HEK293 (cell line): ENCODE measurements around the gene DBF4B.

ENCODE experiments used
- BCL11A ChIP-seq: fragments of 450-650 bp; formaldehyde crosslinking; IDR thresholded peaks from 2 replicates; pipeline ENCODE4 v1.5.1; 2016; ENCODE audit warnings: low read depth, missing biosample characterization, missing genetic modification characterization
- MZF1 ChIP-seq: fragments of 450-650 bp; formaldehyde crosslinking; IDR thresholded peaks from 2 replicates; pipeline ENCODE4 v1.5.1; 2017; ENCODE audit warnings: missing biosample characterization, missing genetic modification characterization, borderline replicate concordance
- ZBTB17 ChIP-seq: fragments of 450-650 bp; formaldehyde crosslinking; IDR thresholded peaks from 2 replicates; pipeline ENCODE4 v1.5.1; 2016; ENCODE audit warnings: missing biosample characterization, missing genetic modification characterization
- ZNF114 ChIP-seq: fragments of 450-650 bp; formaldehyde crosslinking; IDR thresholded peaks from 2 replicates; pipeline ENCODE4 v1.5.0; 2017; ENCODE audit warnings: missing biosample characterization, missing genetic modification characterization
- ZNF169 ChIP-seq: fragments of 450-650 bp; formaldehyde crosslinking; IDR thresholded peaks from 2 replicates; pipeline ENCODE4 v1.5.1; 2016; ENCODE audit warnings: missing biosample characterization, missing genetic modification characterization
- ZNF248 ChIP-seq: fragments of 450-650 bp; formaldehyde crosslinking; IDR thresholded peaks from 2 replicates; pipeline ENCODE4 v1.5.1; 2017; ENCODE audit warnings: missing biosample characterization, missing genetic modification characterization
- ZNF350 ChIP-seq: fragments of 450-650 bp; formaldehyde crosslinking; IDR thresholded peaks from 2 replicates; pipeline ENCODE4 v1.5.0; 2017; ENCODE audit warnings: missing biosample characterization, mild to moderate bottlenecking, missing genetic modification characterization
- ZNF549 ChIP-seq: fragments of 450-650 bp; IDR thresholded peaks from 2 replicates; pipeline ENCODE4 v1.5.1; 2018; ENCODE audit warnings: missing biosample characterization, missing genetic modification characterization, mild to moderate bottlenecking, inconsistent platforms, moderate library complexity
- ZNF561 ChIP-seq: fragments of 450-650 bp; IDR thresholded peaks from 2 replicates; pipeline ENCODE4 v1.5.1; 2018; ENCODE audit warnings: missing biosample characterization, missing genetic modification characterization, borderline replicate concordance
- ZNF596 ChIP-seq: fragments of 450-650 bp; IDR thresholded peaks from 2 replicates; pipeline ENCODE4 v1.5.0; 2018; ENCODE audit warnings: missing biosample characterization, mild to moderate bottlenecking, missing genetic modification characterization, moderate library complexity
- TF ChIP-seq, protein P1 (sequence below): fragments of 450-650 bp; formaldehyde crosslinking; IDR thresholded peaks from 2 replicates; pipeline ENCODE4 v1.5.1; 2016; ENCODE audit warnings: missing biosample characterization, missing genetic modification characterization
- TF ChIP-seq, protein P2 (sequence below): fragments of 450-650 bp; formaldehyde crosslinking; IDR thresholded peaks from 2 replicates; pipeline ENCODE4 v1.5.1; 2016; ENCODE audit warnings: missing biosample characterization, missing genetic modification characterization
- TF ChIP-seq, protein P3 (sequence below): sonication (generic); formaldehyde crosslinking; IDR thresholded peaks from 2 replicates; pipeline ENCODE4 v1.8.1; 2022; ENCODE audit warnings: mild to moderate bottlenecking, moderate library complexity, missing genetic modification reagents
- TF ChIP-seq, protein P4 (sequence below): fragments of 450-650 bp; IDR thresholded peaks from 2 replicates; pipeline ENCODE4 v1.5.1; 2018; ENCODE audit warnings: missing biosample characterization, missing genetic modification characterization

DNA sequence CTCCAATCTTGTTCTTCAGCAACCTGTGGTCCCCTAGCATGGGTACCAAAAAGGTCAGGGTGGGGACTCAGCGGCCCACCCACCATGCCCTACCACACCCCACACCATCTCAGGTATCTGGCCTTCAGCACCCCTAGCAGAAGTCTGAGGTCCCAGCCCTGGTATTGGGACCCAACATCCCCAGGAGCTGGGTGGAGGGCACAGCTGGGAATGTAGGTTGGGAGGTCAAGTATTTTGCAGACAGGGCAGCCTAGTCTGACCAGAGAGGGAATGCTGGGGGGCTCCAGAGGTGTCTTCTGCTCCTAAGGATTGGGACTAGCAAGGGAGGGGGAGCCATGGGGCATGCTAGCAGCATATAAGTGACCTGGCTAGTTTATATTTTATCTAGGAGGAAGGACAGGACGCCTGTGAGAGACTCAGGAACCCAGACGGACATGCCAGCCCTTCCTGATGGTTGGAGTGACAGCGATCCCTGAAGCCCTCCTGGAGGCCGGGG is 49.5 kb downstream of the DBF4B start:
- TF ChIP-seq ZNF114 (no peak), ZBTB17 (tag by site-specific recombination) (no peak), MZF1 (no peak), BCL11A (no peak), ZNF596 (tag by site-specific recombination) (no peak), ZNF549 (no peak), ZNF561 (tag by site-specific recombination) (no peak), ZNF248 (tag by site-specific recombination) (no peak), ZNF350 (no peak), ZNF169 (tag by site-specific recombination) (no peak)
- TF ChIP-seq, protein P1, sequence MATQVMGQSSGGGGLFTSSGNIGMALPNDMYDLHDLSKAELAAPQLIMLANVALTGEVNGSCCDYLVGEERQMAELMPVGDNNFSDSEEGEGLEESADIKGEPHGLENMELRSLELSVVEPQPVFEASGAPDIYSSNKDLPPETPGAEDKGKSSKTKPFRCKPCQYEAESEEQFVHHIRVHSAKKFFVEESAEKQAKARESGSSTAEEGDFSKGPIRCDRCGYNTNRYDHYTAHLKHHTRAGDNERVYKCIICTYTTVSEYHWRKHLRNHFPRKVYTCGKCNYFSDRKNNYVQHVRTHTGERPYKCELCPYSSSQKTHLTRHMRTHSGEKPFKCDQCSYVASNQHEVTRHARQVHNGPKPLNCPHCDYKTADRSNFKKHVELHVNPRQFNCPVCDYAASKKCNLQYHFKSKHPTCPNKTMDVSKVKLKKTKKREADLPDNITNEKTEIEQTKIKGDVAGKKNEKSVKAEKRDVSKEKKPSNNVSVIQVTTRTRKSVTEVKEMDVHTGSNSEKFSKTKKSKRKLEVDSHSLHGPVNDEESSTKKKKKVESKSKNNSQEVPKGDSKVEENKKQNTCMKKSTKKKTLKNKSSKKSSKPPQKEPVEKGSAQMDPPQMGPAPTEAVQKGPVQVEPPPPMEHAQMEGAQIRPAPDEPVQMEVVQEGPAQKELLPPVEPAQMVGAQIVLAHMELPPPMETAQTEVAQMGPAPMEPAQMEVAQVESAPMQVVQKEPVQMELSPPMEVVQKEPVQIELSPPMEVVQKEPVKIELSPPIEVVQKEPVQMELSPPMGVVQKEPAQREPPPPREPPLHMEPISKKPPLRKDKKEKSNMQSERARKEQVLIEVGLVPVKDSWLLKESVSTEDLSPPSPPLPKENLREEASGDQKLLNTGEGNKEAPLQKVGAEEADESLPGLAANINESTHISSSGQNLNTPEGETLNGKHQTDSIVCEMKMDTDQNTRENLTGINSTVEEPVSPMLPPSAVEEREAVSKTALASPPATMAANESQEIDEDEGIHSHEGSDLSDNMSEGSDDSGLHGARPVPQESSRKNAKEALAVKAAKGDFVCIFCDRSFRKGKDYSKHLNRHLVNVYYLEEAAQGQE (tag by site-specific recombination): no peak
- TF ChIP-seq, protein P2, sequence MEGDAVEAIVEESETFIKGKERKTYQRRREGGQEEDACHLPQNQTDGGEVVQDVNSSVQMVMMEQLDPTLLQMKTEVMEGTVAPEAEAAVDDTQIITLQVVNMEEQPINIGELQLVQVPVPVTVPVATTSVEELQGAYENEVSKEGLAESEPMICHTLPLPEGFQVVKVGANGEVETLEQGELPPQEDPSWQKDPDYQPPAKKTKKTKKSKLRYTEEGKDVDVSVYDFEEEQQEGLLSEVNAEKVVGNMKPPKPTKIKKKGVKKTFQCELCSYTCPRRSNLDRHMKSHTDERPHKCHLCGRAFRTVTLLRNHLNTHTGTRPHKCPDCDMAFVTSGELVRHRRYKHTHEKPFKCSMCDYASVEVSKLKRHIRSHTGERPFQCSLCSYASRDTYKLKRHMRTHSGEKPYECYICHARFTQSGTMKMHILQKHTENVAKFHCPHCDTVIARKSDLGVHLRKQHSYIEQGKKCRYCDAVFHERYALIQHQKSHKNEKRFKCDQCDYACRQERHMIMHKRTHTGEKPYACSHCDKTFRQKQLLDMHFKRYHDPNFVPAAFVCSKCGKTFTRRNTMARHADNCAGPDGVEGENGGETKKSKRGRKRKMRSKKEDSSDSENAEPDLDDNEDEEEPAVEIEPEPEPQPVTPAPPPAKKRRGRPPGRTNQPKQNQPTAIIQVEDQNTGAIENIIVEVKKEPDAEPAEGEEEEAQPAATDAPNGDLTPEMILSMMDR (tag by site-specific recombination): no peak
- TF ChIP-seq, protein P3, sequence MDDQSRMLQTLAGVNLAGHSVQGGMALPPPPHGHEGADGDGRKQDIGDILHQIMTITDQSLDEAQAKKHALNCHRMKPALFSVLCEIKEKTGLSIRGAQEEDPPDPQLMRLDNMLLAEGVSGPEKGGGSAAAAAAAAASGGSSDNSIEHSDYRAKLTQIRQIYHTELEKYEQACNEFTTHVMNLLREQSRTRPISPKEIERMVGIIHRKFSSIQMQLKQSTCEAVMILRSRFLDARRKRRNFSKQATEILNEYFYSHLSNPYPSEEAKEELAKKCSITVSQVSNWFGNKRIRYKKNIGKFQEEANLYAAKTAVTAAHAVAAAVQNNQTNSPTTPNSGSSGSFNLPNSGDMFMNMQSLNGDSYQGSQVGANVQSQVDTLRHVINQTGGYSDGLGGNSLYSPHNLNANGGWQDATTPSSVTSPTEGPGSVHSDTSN (CRISPR knock-in tag): no peak
- TF ChIP-seq, protein P4, sequence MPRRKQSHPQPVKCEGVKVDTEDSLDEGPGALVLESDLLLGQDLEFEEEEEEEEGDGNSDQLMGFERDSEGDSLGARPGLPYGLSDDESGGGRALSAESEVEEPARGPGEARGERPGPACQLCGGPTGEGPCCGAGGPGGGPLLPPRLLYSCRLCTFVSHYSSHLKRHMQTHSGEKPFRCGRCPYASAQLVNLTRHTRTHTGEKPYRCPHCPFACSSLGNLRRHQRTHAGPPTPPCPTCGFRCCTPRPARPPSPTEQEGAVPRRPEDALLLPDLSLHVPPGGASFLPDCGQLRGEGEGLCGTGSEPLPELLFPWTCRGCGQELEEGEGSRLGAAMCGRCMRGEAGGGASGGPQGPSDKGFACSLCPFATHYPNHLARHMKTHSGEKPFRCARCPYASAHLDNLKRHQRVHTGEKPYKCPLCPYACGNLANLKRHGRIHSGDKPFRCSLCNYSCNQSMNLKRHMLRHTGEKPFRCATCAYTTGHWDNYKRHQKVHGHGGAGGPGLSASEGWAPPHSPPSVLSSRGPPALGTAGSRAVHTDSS (tag by site-specific recombination): no peak
